T-helper 2 cell treated with Interferon-gamma antibody and Interleukin-4, amounts not matched to agents 100 ng/mL and 5 ng/mL, for 36 hours (primary cell): Measurements from ENCODE around the gene TMEM272. TPM values are rescaled to one million over a fixed set of nuclear protein-coding genes. Genes with fewer than 3 reads are reported as not detected.

Experiments used
- intact Hi-C: fragments of 100-400 bp; cut with micrococcal nuclease; formaldehyde crosslinking; loops from one replicate; pipeline ENCODE4 v1.15.1; 2023
- total RNA-seq: library from RNA; stranded (reverse); gene quantifications from 2 replicates; pipeline ENCODE4 v1.2.3, GENCODE V29; 2022

TMEM272 gene
- total RNA-seq, 1 donor from 2014 or later, result not detected

DNA sequence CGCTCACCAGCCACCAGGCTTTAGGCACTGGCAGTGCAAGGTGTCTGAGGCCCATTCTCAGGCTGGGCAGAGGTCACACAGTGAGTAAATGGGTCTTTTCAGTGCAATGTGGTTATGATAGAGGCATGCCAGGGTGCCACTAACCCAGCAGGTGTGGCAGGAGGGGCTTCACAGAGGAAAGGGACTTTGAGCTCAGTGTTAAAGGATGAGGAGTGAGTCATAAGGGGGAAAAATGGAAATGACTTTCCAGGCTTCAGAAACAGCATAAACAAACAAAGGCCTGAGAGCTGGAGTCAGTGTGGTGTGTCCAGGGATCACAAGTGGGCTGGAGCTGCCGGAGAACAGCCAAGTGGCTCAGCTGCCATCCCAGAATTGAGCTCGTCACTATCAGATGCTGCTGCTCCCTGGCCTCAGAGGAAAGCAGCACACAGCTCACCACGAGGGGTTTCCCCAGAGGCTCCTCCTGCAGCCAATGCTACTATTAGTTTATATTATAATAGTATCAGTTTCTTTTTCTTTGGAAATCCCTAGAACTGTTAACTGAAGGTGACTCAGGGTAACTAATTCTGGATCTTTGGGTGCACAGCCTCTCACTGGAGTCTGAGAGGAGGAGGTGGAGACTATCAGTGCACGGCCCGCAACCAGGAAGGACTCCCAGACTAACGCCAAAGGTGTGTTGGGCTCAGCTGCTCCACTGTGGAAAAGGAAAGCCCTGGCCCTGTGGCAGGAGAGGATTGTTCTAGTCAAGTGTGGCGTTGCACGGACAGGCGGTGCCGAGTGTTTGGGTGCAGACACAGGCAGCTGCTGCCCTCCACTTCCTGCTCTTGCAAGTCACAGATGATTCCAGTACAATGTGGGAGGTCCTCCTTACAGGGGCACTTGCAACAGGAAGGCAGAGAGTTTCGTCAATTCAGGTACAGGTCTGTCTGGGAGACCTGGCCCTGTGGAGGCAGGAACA is 80.5 kb downstream of the TMEM272 start:
- intact Hi-C loops, result loop anchor here (1.0 kb wide), 1 partner anchor 180 kb away; the partner anchor contains the start of gene WDFY2

DNA sequence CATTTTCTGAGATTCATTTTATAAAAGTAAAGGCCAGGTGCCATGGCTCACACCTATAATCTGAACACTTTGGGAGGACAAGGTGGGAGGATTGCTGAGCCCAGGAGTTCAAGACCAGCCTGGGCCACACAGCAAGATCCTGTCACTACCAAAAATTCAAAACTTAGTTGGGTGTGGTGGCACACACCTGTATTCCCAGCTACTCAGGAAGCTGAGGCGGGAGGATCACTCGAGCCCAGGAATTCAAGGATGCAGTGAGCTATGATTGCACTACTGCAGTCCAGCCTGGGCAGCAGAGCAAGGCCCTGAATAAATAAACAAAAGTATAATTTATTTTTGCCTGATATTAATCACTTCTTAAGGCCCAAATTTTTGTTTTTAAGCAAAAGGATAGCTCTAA is 81.5 kb downstream of the TMEM272 start:
- intact Hi-C loops, result no loop called here

Other genes with a start within 250 kb of the TMEM272 start
- gene DHRS12, start 41.0 kb downstream of the TMEM272 start, total RNA-seq, result 3.8 and 4.6 TPM in 2 replicates
- not detected in 2 replicates for gene CCDC70, start 16.8 kb upstream of the TMEM272 start, total RNA-seq
- gene ATP7B, start 166.3 kb upstream of the TMEM272 start, total RNA-seq, result 0.84 and 1.9 TPM in 2 replicates
- 28.7 and 29.3 TPM in 2 replicates for gene ALG11, start 167.2 kb upstream of the TMEM272 start, total RNA-seq
- 11.8 and 12.9 TPM in 2 replicates for gene UTP14C, start 179.5 kb upstream of the TMEM272 start, total RNA-seq